BE2C (cell line): ENCODE results near the gene NOX3.

Experiments
- DNase-seq: peaks from one replicate; pipeline ENCODE4 v3.0.0-alpha.2; 2020
- H3K27me3 ChIP-seq: fragments of 250-450 bp; sonication (Bioruptor Pico); 2 replicates; pipeline ENCODE4 v1.5.1; 2020; ENCODE audit warnings: mild to moderate bottlenecking
- H3K36me3 ChIP-seq: fragments of 250-450 bp; sonication (Bioruptor Pico); 2 replicates; pipeline ENCODE4 v1.5.1; 2020; ENCODE audit warnings: mild to moderate bottlenecking
- H3K4me1 ChIP-seq: fragments of 250-450 bp; sonication (Bioruptor Pico); 2 replicates; pipeline ENCODE4 v1.5.1; 2020
- H3K4me3 ChIP-seq: 2 replicates; pipeline ENCODE4 v1.5.1; 2011; ENCODE audit warnings: low read depth, low read length
- H3K9me3 ChIP-seq: fragments of 250-450 bp; sonication (Bioruptor Pico); 2 replicates; pipeline ENCODE4 v1.5.1; 2020
- CTCF ChIP-seq: IDR thresholded peaks from 2 replicates; pipeline ENCODE4 v1.5.1; 2012; ENCODE audit warnings: mild to moderate bottlenecking, low read depth, low read length

NOX3 gene

GRCh38 chr6:155402656-155403304, 52.9 kb downstream of the NOX3 start:
- Histone ChIP-seq H3K36me3 (peaks cover 7% of the 10 kb centered on the region; the same call in 1 of the 2 replicates), H3K4me1 (peaks cover 59% of the 10 kb centered on the region), H3K4me3 (no peak overlapping the region), H3K27me3 (no peaks in the 10 kb centered on the region), H3K9me3 (no peaks in the 10 kb centered on the region; the same call in 1 of the 2 replicates)
- TF ChIP-seq CTCF = no peak
- peak; percentile 42 for DNase-seq

GRCh38 chr6:155400654-155400965, 55.0 kb downstream of the NOX3 start:
- H3K36me3 ChIP-seq = peaks cover 5% of the 10 kb centered on the region; the same call in 1 of the 2 replicates
- no peaks in the 10 kb centered on the region for H3K9me3 ChIP-seq
- H3K4me1 ChIP-seq = peaks cover 73% of the 10 kb centered on the region
- H3K4me3 ChIP-seq = no peak overlapping the region; the same call in 1 of the 2 replicates
- H3K27me3 ChIP-seq = no peaks in the 10 kb centered on the region
- no peak for TF ChIP-seq CTCF
- peak; percentile 84 for DNase-seq

GRCh38 chr6:155399745-155400653, 55.6 kb downstream of the NOX3 start:
- Histone ChIP-seq H3K4me1 (peaks cover 70% of the 10 kb centered on the region), H3K27me3 (no peaks in the 10 kb centered on the region), H3K9me3 (no peaks in the 10 kb centered on the region), H3K36me3 (no peaks in the 10 kb centered on the region; the same call in 1 of the 2 replicates), H3K4me3 (peak overlapping the region; percentile 22; the same call in 1 of the 2 replicates)
- no peak for TF ChIP-seq CTCF
- no peak for DNase-seq

GRCh38 chr6:155399062-155399744, 56.4 kb downstream of the NOX3 start:
- Histone ChIP-seq H3K4me1 (peaks cover 66% of the 10 kb centered on the region), H3K36me3 (no peaks in the 10 kb centered on the region), H3K4me3 (no peak overlapping the region), H3K9me3 (no peaks in the 10 kb centered on the region), H3K27me3 (no peaks in the 10 kb centered on the region)
- TF ChIP-seq CTCF = no peak
- no peak for DNase-seq

- Histone ChIP-seq H3K27me3 (no peaks in the 10 kb centered on the region), H3K9me3 (no peaks in the 10 kb centered on the region), H3K4me1 (peaks cover 62% of the 10 kb centered on the region), H3K36me3 (no peaks in the 10 kb centered on the region), H3K4me3 (no peak overlapping the region)
- TF ChIP-seq CTCF = no peak
- DNase-seq = no peak
These were observed 57.0 kb downstream of the NOX3 start for GRCh38 chr6:155398701-155399061.
